WTC11 (cell line): ENCODE data around the gene HPN. TPM values are rescaled to one million over a fixed set of nuclear protein-coding genes. Genes with fewer than 3 reads are reported as not detected.
"Not testable (repeated sequence)": the region's sequence is repeated elsewhere in the genome, so short reads cannot be mapped to it uniquely, and the experiment has no call there.

ENCODE experiments used
- ATAC-seq: fragments of 200-7000 bp; cut with Tn5 transposase; 2 replicates; pipeline ENCODE4 v1.10.0; 2021; ENCODE audit warnings: mild to moderate bottlenecking, moderate library complexity
- CTCF ChIA-PET: fragments of 300-600 bp; sonication (Branson Sonifier 250); formaldehyde crosslinking; loops from one replicate; lab custom pipeline; 2021; ENCODE audit warnings: antibody characterized with exemption; lab: Charles Lee
- POLR2A ChIA-PET: fragments of 350-600 bp; sonication (Branson Sonifier 250); formaldehyde crosslinking; loops from one replicate; lab custom pipeline; 2021; ENCODE audit warnings: antibody characterized with exemption; lab: Charles Lee
- DNase-seq: peaks from one replicate; pipeline ENCODE4 v3.0.0; 2021; ENCODE audit warnings: low spot score
- H3K27ac Mint-ChIP-seq: 2 replicates; pipeline ENCODE4 v1.8.0; 2021; ENCODE audit warnings: mixed read lengths
- H3K27me3 Mint-ChIP-seq: 2 replicates; pipeline ENCODE4 v1.8.0; 2021; ENCODE audit warnings: low read depth, mild to moderate bottlenecking, moderate library complexity, mixed read lengths
- H3K36me3 Mint-ChIP-seq: 2 replicates; pipeline ENCODE4 v1.8.0; 2021; ENCODE audit warnings: mixed read lengths
- H3K4me1 Mint-ChIP-seq: 2 replicates; pipeline ENCODE4 v1.8.0; 2022; ENCODE audit warnings: mixed read lengths
- H3K4me3 Mint-ChIP-seq: 2 replicates; pipeline ENCODE4 v1.8.0; 2021; ENCODE audit warnings: mild to moderate bottlenecking, moderate library complexity, mixed read lengths
- H3K9me3 Mint-ChIP-seq: 2 replicates; pipeline ENCODE4 v1.8.0; 2021; ENCODE audit warnings: mixed read lengths
- CDX4 ChIP-seq: fragments of 250-450 bp; sonication (Bioruptor Pico); IDR thresholded peaks from 2 replicates; pipeline ENCODE4 v1.9.0; 2021; ENCODE audit warnings: moderate library complexity, mild to moderate bottlenecking, inconsistent platforms, borderline replicate concordance
- E2F1 ChIP-seq: sonication (generic); formaldehyde crosslinking; IDR thresholded peaks from 2 replicates; pipeline ENCODE4 v1.8.0; 2022; ENCODE audit warnings: mild to moderate bottlenecking, missing genetic modification reagents
- ETV6 ChIP-seq: sonication (generic); formaldehyde crosslinking; IDR thresholded peaks from 2 replicates; pipeline ENCODE4 v1.8.1; 2022; ENCODE audit warnings: mild to moderate bottlenecking, missing genetic modification reagents
- IRF2 ChIP-seq: sonication (generic); formaldehyde crosslinking; IDR thresholded peaks from 2 replicates; pipeline ENCODE4 v1.8.0; 2022; ENCODE audit warnings: low read depth, missing genetic modification reagents, borderline replicate concordance
- MAX ChIP-seq: sonication (generic); formaldehyde crosslinking; IDR thresholded peaks from 2 replicates; pipeline ENCODE4 v1.8.0; 2022; ENCODE audit warnings: mild to moderate bottlenecking, missing genetic modification reagents
- MLX ChIP-seq: sonication (generic); formaldehyde crosslinking; IDR thresholded peaks from 2 replicates; pipeline ENCODE4 v1.8.1; 2023; ENCODE audit warnings: mild to moderate bottlenecking, missing genetic modification reagents, moderate library complexity
- NFYB ChIP-seq: sonication (generic); formaldehyde crosslinking; conservative IDR thresholded peaks from 2 replicates; pipeline ENCODE4 v1.8.0; 2022; ENCODE audit warnings: low read depth, missing genetic modification reagents
- NR1H2 ChIP-seq: sonication (generic); formaldehyde crosslinking; IDR thresholded peaks from 2 replicates; pipeline ENCODE4 v1.9.0; 2021; ENCODE audit warnings: mild to moderate bottlenecking, moderate library complexity, missing genetic modification reagents
- NR2C2 ChIP-seq: sonication (generic); formaldehyde crosslinking; IDR thresholded peaks from 2 replicates; pipeline ENCODE4 v1.8.0; 2022; ENCODE audit warnings: mild to moderate bottlenecking, missing genetic modification reagents
- SOX15 ChIP-seq: fragments of 250-450 bp; sonication (Bioruptor Pico); IDR thresholded peaks from 2 replicates; pipeline ENCODE4 v1.9.0; 2021; ENCODE audit warnings: mild to moderate bottlenecking
- TCF7 ChIP-seq: sonication (generic); formaldehyde crosslinking; IDR thresholded peaks from 2 replicates; pipeline ENCODE4 v1.8.0; 2022; ENCODE audit warnings: mild to moderate bottlenecking, low read depth, missing genetic modification reagents, moderate library complexity
- TEAD1 ChIP-seq: sonication (generic); formaldehyde crosslinking; IDR thresholded peaks from 2 replicates; pipeline ENCODE4 v1.8.0; 2022; ENCODE audit warnings: mild to moderate bottlenecking, missing genetic modification reagents
- USF2 ChIP-seq: sonication (generic); formaldehyde crosslinking; IDR thresholded peaks from 2 replicates; pipeline ENCODE4 v1.8.1; 2023; ENCODE audit warnings: mild to moderate bottlenecking, missing genetic modification reagents, moderate library complexity
- ZNF121 ChIP-seq: sonication (generic); formaldehyde crosslinking; IDR thresholded peaks from 2 replicates; pipeline ENCODE4 v1.8.0; 2023; ENCODE audit warnings: missing genetic modification reagents
- ZNF281 ChIP-seq: sonication (generic); formaldehyde crosslinking; IDR thresholded peaks from 2 replicates; pipeline ENCODE4 v1.8.0; 2023; ENCODE audit warnings: mild to moderate bottlenecking, missing genetic modification reagents
- ZNF425 ChIP-seq: fragments of 250-450 bp; sonication (Bioruptor Pico); conservative IDR thresholded peaks from 2 replicates; pipeline ENCODE4 v1.9.0; 2021; ENCODE audit warnings: mild to moderate bottlenecking
- ZNF512 ChIP-seq: sonication (generic); formaldehyde crosslinking; IDR thresholded peaks from 2 replicates; pipeline ENCODE4 v1.8.1; 2022; ENCODE audit warnings: missing genetic modification reagents, borderline replicate concordance
- total RNA-seq: library from RNA; stranded (reverse); gene quantifications from 3 replicates; pipeline ENCODE4 v1.2.3, GENCODE V29; 2021

Gene HPN
- total RNA-seq, 1 experiment from 2014 or later: 20.8 TPM

GRCh38 chr19:35101949-35102348 is 60.4 kb downstream of the HPN start:
- peak; percentile 52; the same call in 1 of the 2 replicates for TF ChIP-seq ZNF121 (CRISPR knock-in tag)
- POLR2A ChIA-PET, ATAC-seq, H3K36me3 Mint-ChIP-seq, H3K27me3 Mint-ChIP-seq, H3K9me3 Mint-ChIP-seq, H3K27ac Mint-ChIP-seq, H3K4me1 Mint-ChIP-seq, H3K4me3 Mint-ChIP-seq, DNase-seq: not testable (repeated sequence)
- CTCF ChIA-PET: interaction anchor here (2.9 to 4.1 kb wide), 2 partner anchors 13 to 35 kb away, joined by 11 to 14 read pairs; partner anchors contain the start of gene FXYD3

GRCh38 chr19:35103614-35104013 is 62.1 kb downstream of the HPN start:
- H3K27ac Mint-ChIP-seq, H3K27me3 Mint-ChIP-seq, H3K9me3 Mint-ChIP-seq, ATAC-seq, H3K4me3 Mint-ChIP-seq, POLR2A ChIA-PET, H3K4me1 Mint-ChIP-seq, H3K36me3 Mint-ChIP-seq, DNase-seq: not testable (repeated sequence)
- TF ChIP-seq ZNF121 (CRISPR knock-in tag): peak; percentile 59; the same call in 1 of the 2 replicates
- CTCF ChIA-PET: interaction anchor here (1.4 kb wide), 1 partner anchor 11 kb away, joined by 4 read pairs; no protein-coding TSS in a partner anchor

- Mint-ChIP-seq H3K27ac (no peak overlapping the region), H3K9me3 (peaks cover 8% of the 10 kb centered on the region; the same call in 1 of the 2 replicates), H3K27me3 (no peaks in the 10 kb centered on the region), H3K4me3 (no peak overlapping the region), H3K4me1 (0 out of 2 replicates have a peak, but pooled peaks cover 3% of the 10 kb centered on the region), H3K36me3 (0 out of 2 replicates have a peak, but pooled peaks cover 3% of the 10 kb centered on the region)
- ATAC-seq (no peak), DNase-seq (no peak)
- no peak for TF ChIP-seq ZNF425
- TF ChIP-seq NR1H2 (CRISPR knock-in tag): no peak
- no peak for TF ChIP-seq ZNF512 (CRISPR knock-in tag)
- TF ChIP-seq E2F1 (CRISPR knock-in tag): no peak
- TF ChIP-seq SOX15: no peak
- ChIA-PET CTCF (interaction anchor here (0.7 to 1.4 kb wide), 2 partner anchors 11 to 14 kb away, joined by 3 to 4 read pairs; no protein-coding TSS in a partner anchor), POLR2A (no interaction called here)
Measured at GRCh38 chr19:35104361-35104760, 62.8 kb downstream of the HPN start.

- H3K9me3 Mint-ChIP-seq: peaks cover 8% of the 10 kb centered on the region; the same call in 1 of the 2 replicates
- H3K27me3 Mint-ChIP-seq: no peaks in the 10 kb centered on the region
- H3K27ac Mint-ChIP-seq: no peak overlapping the region
- CTCF ChIA-PET: interaction anchor here (1.4 kb wide), 1 partner anchor 10 kb away, joined by 4 read pairs; no protein-coding TSS in a partner anchor
- 0 out of 2 replicates have a peak, but pooled peaks cover 3% of the 10 kb centered on the region for H3K36me3 Mint-ChIP-seq
- ATAC-seq (no peak), DNase-seq (no peak)
- no peak overlapping the region for H3K4me3 Mint-ChIP-seq
- POLR2A ChIA-PET: no interaction called here
- H3K4me1 Mint-ChIP-seq: 0 out of 2 replicates have a peak, but pooled peaks cover 7% of the 10 kb centered on the region
- TF ChIP-seq TEAD1 (no peak), ZNF281 (no peak), USF2 (CRISPR knock-in tag) (no peak), NFYB (CRISPR knock-in tag) (no peak), CDX4 (CRISPR knock-in tag) (no peak), TCF7 (CRISPR knock-in tag) (no peak), ZNF121 (CRISPR knock-in tag) (no peak), MAX (CRISPR knock-in tag) (no peak), IRF2 (CRISPR knock-in tag) (no peak), ETV6 (no peak), MLX (CRISPR knock-in tag) (no peak), NR2C2 (CRISPR knock-in tag) (no peak)
Measured at GRCh38 chr19:35105047-35105410, 63.5 kb downstream of the HPN start.
